ENCODE results near the gene MIGA2.

DNA sequence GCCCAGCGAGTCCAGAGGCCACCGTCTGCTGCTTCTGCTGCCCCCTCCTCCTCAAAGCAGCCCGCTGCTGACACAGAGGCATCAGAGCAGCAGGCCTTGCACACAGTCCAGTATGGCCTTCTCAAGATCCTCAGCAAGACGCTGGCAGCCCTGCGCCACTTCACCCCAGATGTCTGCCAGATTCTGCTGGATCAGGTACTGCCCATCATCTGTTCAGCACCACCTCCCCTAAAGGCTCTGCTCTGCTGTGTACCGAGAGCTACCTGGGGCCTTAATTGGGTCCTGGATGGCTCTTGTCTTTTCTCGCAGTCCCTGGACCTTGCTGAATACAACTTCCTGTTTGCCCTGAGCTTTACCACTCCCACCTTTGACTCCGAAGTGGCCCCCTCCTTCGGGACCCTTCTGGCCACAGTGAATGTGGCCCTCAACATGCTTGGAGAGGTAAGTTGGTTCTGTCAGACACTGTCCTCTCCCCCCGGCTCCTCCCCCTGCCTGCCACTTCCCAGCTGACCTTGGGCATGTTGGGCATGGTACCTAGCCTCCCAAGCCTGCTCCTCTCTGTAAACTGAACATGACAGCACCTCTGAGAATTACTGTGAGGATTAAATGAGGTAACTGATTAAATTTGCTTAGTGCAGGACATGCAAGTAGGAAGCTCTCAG lies 31.0 kb upstream of the MIGA2 start:
- no peak for TF ChIP-seq CTCF (IDR thresholded peaks at IDR 0.05; ENCODE audit: insufficient read depth, low read length)
- no peak for TF ChIP-seq POLR2AphosphoS5 (IDR thresholded peaks at IDR 0.05; ENCODE audit: low read depth)

All from HL-60 (cell line).